WTC11 (cell line): ENCODE measurements around the gene ADCY2. TPM values are rescaled to one million over a fixed set of nuclear protein-coding genes. Genes with fewer than 3 reads are reported as not detected.
A peak's percentile ranks its signal among the peaks of the same experiment; 100 is the strongest.

Experiments
- ATAC-seq: fragments of 200-7000 bp; cut with Tn5 transposase; 2 replicates; pipeline ENCODE4 v1.10.0; 2021; ENCODE audit warnings: mild to moderate bottlenecking, moderate library complexity
- CTCF ChIA-PET: fragments of 300-600 bp; sonication (Branson Sonifier 250); formaldehyde crosslinking; loops from one replicate; lab custom pipeline; 2021; ENCODE audit warnings: antibody characterized with exemption; lab: Charles Lee
- POLR2A ChIA-PET: fragments of 350-600 bp; sonication (Branson Sonifier 250); formaldehyde crosslinking; loops from one replicate; lab custom pipeline; 2021; ENCODE audit warnings: antibody characterized with exemption; lab: Charles Lee
- DNase-seq: peaks from one replicate; pipeline ENCODE4 v3.0.0; 2021; ENCODE audit warnings: low spot score
- H3K27ac Mint-ChIP-seq: 2 replicates; pipeline ENCODE4 v1.8.0; 2021; ENCODE audit warnings: mixed read lengths
- H3K27me3 Mint-ChIP-seq: 2 replicates; pipeline ENCODE4 v1.8.0; 2021; ENCODE audit warnings: low read depth, mild to moderate bottlenecking, moderate library complexity, mixed read lengths
- H3K36me3 Mint-ChIP-seq: 2 replicates; pipeline ENCODE4 v1.8.0; 2021; ENCODE audit warnings: mixed read lengths
- H3K4me1 Mint-ChIP-seq: 2 replicates; pipeline ENCODE4 v1.8.0; 2022; ENCODE audit warnings: mixed read lengths
- H3K4me3 Mint-ChIP-seq: 2 replicates; pipeline ENCODE4 v1.8.0; 2021; ENCODE audit warnings: mild to moderate bottlenecking, moderate library complexity, mixed read lengths
- H3K9me3 Mint-ChIP-seq: 2 replicates; pipeline ENCODE4 v1.8.0; 2021; ENCODE audit warnings: mixed read lengths
- ATF2 ChIP-seq: sonication (generic); formaldehyde crosslinking; IDR thresholded peaks from 2 replicates; pipeline ENCODE4 v1.8.1; 2022; ENCODE audit warnings: low read depth, missing genetic modification reagents, borderline replicate concordance
- CDX4 ChIP-seq: fragments of 250-450 bp; sonication (Bioruptor Pico); IDR thresholded peaks from 2 replicates; pipeline ENCODE4 v1.9.0; 2021; ENCODE audit warnings: moderate library complexity, mild to moderate bottlenecking, inconsistent platforms, borderline replicate concordance
- CTCF ChIP-seq: fragments of 200-600 bp; IDR thresholded peaks from 2 replicates; pipeline ENCODE4 v1.8.0; 2022; ENCODE audit warnings: antibody characterized with exemption
- ELF4 ChIP-seq: sonication (generic); formaldehyde crosslinking; IDR thresholded peaks from 2 replicates; pipeline ENCODE4 v1.8.1; 2022; ENCODE audit warnings: low read depth, mild to moderate bottlenecking, moderate library complexity, missing genetic modification reagents
- ERG ChIP-seq: fragments of 250-450 bp; sonication (Bioruptor Pico); IDR thresholded peaks from 2 replicates; pipeline ENCODE4 v1.8.0; 2021; ENCODE audit warnings: mild to moderate bottlenecking
- FOXK1 ChIP-seq: sonication (generic); formaldehyde crosslinking; IDR thresholded peaks from 2 replicates; pipeline ENCODE4 v1.8.0; 2022; ENCODE audit warnings: mild to moderate bottlenecking, moderate library complexity, missing genetic modification reagents
- GRHL2 ChIP-seq: fragments of 250-450 bp; sonication (Bioruptor Pico); IDR thresholded peaks from 2 replicates; pipeline ENCODE4 v1.8.0; 2022; ENCODE audit warnings: mild to moderate bottlenecking, moderate library complexity; ENCODE audit not compliant: insufficient replicate concordance, severe bottlenecking
- JUN ChIP-seq: sonication (generic); formaldehyde crosslinking; IDR thresholded peaks from 2 replicates; pipeline ENCODE4 v1.8.0; 2023; ENCODE audit warnings: mild to moderate bottlenecking, missing genetic modification reagents
- MYBL2 ChIP-seq: sonication (generic); formaldehyde crosslinking; IDR thresholded peaks from 2 replicates; pipeline ENCODE4 v1.8.1; 2023; ENCODE audit warnings: mild to moderate bottlenecking, moderate library complexity, missing genetic modification reagents
- NFATC4 ChIP-seq: fragments of 250-450 bp; sonication (Bioruptor Pico); IDR thresholded peaks from 2 replicates; pipeline ENCODE4 v1.9.0; 2021; ENCODE audit warnings: mild to moderate bottlenecking
- NFE2L1 ChIP-seq: sonication (generic); formaldehyde crosslinking; IDR thresholded peaks from 2 replicates; pipeline ENCODE4 v1.8.1; 2023; ENCODE audit warnings: missing genetic modification reagents
- NR2C2 ChIP-seq: sonication (generic); formaldehyde crosslinking; IDR thresholded peaks from 2 replicates; pipeline ENCODE4 v1.8.0; 2022; ENCODE audit warnings: mild to moderate bottlenecking, missing genetic modification reagents
- PRRX2 ChIP-seq: fragments of 250-450 bp; sonication (Bioruptor Pico); IDR thresholded peaks from 2 replicates; pipeline ENCODE4 v1.8.0; 2021; ENCODE audit warnings: mild to moderate bottlenecking
- RELA ChIP-seq: sonication (generic); formaldehyde crosslinking; IDR thresholded peaks from 2 replicates; pipeline ENCODE4 v1.8.1; 2022; ENCODE audit warnings: missing genetic modification reagents, mild to moderate bottlenecking, borderline replicate concordance
- SMAD4 ChIP-seq: sonication (generic); formaldehyde crosslinking; IDR thresholded peaks from 2 replicates; pipeline ENCODE4 v1.8.0; 2022; ENCODE audit warnings: mild to moderate bottlenecking, missing genetic modification reagents
- SOX15 ChIP-seq: fragments of 250-450 bp; sonication (Bioruptor Pico); IDR thresholded peaks from 2 replicates; pipeline ENCODE4 v1.9.0; 2021; ENCODE audit warnings: mild to moderate bottlenecking
- USF2 ChIP-seq: sonication (generic); formaldehyde crosslinking; IDR thresholded peaks from 2 replicates; pipeline ENCODE4 v1.8.1; 2023; ENCODE audit warnings: mild to moderate bottlenecking, missing genetic modification reagents, moderate library complexity
- ZNF121 ChIP-seq: sonication (generic); formaldehyde crosslinking; IDR thresholded peaks from 2 replicates; pipeline ENCODE4 v1.8.0; 2023; ENCODE audit warnings: missing genetic modification reagents
- ZNF232 ChIP-seq: sonication (generic); formaldehyde crosslinking; IDR thresholded peaks from 2 replicates; pipeline ENCODE4 v1.8.0; 2022; ENCODE audit warnings: mild to moderate bottlenecking, missing genetic modification reagents
- ZNF425 ChIP-seq: fragments of 250-450 bp; sonication (Bioruptor Pico); conservative IDR thresholded peaks from 2 replicates; pipeline ENCODE4 v1.9.0; 2021; ENCODE audit warnings: mild to moderate bottlenecking
- ZNF532 ChIP-seq: fragments of 250-450 bp; sonication (Bioruptor Pico); IDR thresholded peaks from 2 replicates; pipeline ENCODE4 v1.9.0; 2021; ENCODE audit warnings: mild to moderate bottlenecking, borderline replicate concordance
- ZSCAN18 ChIP-seq: fragments of 250-450 bp; sonication (Bioruptor Pico); IDR thresholded peaks from 2 replicates; pipeline ENCODE4 v2.1.2; 2022; ENCODE audit warnings: mild to moderate bottlenecking, moderate library complexity
- total RNA-seq: library from RNA; stranded (reverse); gene quantifications from 3 replicates; pipeline ENCODE4 v1.2.3, GENCODE V29; 2021

The ADCY2 gene
- total RNA-seq, 1 experiment from 2014 or later: 142 TPM

- TF ChIP-seq ZNF425 (CRISPR knock-in tag) (no peak), ELF4 (CRISPR knock-in tag) (no peak), NR2C2 (CRISPR knock-in tag) (no peak)
Measured at GRCh38 chr5:7814816-7815215, 418.9 kb downstream of the ADCY2 start (continued).

- Mint-ChIP-seq H3K4me1 (peaks cover 29% of the 10 kb centered on the region), H3K4me3 (no peak overlapping the region; the same call in 1 of the 2 replicates), H3K9me3 (no peaks in the 10 kb centered on the region), H3K36me3 (peaks cover 53% of the 10 kb centered on the region), H3K27me3 (no peaks in the 10 kb centered on the region), H3K27ac (peak overlapping the region; percentile 89)
- DNase-seq (peak; percentile 95), ATAC-seq (peak; percentile 94)
- ChIA-PET POLR2A (interaction anchor here (1.3 kb wide), 1 partner anchor 35 kb away, joined by 3 read pairs; the partner anchor contains the start of gene CFAP90), CTCF (interaction anchor here (0.8 to 2.9 kb wide), 24 partner anchors 9 to 997 kb away, joined by 3 to 28 read pairs (median 5); partner anchors contain the start of genes CFAP90, FASTKD3 and MTRR)
- peak; percentile 21; the same call in 1 of the 2 replicates for TF ChIP-seq ERG (CRISPR knock-in tag)
- no peak for TF ChIP-seq USF2 (CRISPR knock-in tag)
- TF ChIP-seq MYBL2: no peak
- no peak for TF ChIP-seq JUN (CRISPR knock-in tag)
- TF ChIP-seq NFE2L1: no peak
- TF ChIP-seq ZNF532: no peak
- TF ChIP-seq NFATC4 (CRISPR knock-in tag): no peak; the same call in 1 of the 2 replicates
- TF ChIP-seq ZNF121 (CRISPR knock-in tag): no peak
- TF ChIP-seq CDX4: no peak
- TF ChIP-seq CTCF: peak; percentile 82
- TF ChIP-seq ZNF232: peak; percentile 35; the same call in 1 of the 2 replicates
- no peak for TF ChIP-seq SOX15
- TF ChIP-seq FOXK1: no peak
- TF ChIP-seq RELA (CRISPR knock-in tag): no peak
- peak; percentile 69; the same call in 1 of the 2 replicates for TF ChIP-seq PRRX2 (CRISPR knock-in tag)
- no peak for TF ChIP-seq SMAD4 (CRISPR knock-in tag)
- TF ChIP-seq GRHL2 (CRISPR knock-in tag): no peak
- no peak for TF ChIP-seq ATF2 (CRISPR knock-in tag)
- no peak for TF ChIP-seq ZSCAN18 (CRISPR knock-in tag)
Measured at GRCh38 chr5:7815892-7816534, 420.1 kb downstream of the ADCY2 start.
